ENCODE measurements around the gene TULP3.

TULP3 gene

DNA sequence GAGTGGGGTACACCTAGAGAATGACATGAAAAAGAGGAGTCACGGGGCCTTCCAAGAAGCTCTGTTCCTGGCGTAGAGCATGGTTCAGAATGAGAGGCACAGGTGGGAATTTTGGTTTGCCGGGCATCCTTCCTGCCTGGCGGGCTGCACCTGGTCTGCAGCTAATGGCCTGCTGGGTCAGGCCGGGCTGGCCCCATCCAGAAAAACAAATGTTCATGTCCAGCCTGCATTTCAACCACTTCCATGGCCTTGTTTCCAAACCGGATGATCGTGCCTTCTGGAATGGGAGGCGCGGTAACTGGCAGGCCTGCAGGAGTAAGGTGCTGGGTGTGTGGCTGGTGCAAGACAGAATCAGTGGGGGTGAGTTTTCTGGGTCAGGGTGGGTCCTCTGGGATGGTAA is 82.9 kb downstream of the TULP3 start:
- DNase-seq = no peak

DNA sequence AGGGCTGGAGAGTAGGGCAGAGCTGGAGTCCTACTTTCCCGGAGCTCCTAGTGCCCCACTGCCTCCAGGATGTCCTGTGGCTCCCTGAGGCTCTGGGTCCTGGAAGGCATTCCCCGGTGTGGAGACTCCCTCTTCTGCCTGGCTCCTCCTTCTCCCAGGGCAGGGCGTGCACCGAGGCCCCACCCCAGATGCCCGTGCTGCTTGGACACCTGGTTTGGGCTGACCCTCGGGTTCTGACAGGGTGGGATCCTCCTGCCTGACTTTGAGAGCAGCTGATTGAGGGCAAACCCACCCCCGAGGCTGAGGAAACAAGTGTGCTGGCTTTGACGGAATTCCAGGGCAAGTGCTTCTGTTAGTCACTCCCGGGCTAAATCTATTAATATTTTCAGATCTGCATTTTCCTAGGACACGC is 83.9 kb downstream of the TULP3 start:
- no peak for DNase-seq

- DNase-seq = no peak
Observed at GRCh38 chr12:2976581-2976996, 85.9 kb downstream of the TULP3 start.

GRCh38 chr12:2977776-2978175 is 87.1 kb downstream of the TULP3 start:
- no peak for DNase-seq

- DNase-seq = no peak
Observed at GRCh38 chr12:2979806-2980205, 89.1 kb downstream of the TULP3 start.

DNA sequence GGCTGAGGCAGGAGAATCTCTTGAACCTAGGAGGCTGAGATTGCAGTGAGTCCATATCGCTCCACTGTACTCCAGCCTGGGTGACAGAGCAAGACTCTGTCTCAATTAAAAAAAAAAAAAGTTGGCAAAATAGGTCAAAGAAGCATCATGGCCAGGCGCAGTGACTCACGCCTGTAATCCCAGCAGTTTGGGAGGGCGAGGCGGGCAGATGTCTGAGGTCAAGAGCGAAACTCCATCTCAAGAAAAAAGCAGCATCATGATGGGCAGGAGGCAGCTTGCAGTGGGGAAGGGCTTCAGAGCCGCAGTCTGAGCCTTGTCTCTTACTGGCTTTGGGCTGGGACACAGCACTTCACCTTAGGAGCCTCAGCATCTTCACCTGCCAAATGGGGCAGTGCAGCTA is 89.9 kb downstream of the TULP3 start:
- DNase-seq = no peak

DNA sequence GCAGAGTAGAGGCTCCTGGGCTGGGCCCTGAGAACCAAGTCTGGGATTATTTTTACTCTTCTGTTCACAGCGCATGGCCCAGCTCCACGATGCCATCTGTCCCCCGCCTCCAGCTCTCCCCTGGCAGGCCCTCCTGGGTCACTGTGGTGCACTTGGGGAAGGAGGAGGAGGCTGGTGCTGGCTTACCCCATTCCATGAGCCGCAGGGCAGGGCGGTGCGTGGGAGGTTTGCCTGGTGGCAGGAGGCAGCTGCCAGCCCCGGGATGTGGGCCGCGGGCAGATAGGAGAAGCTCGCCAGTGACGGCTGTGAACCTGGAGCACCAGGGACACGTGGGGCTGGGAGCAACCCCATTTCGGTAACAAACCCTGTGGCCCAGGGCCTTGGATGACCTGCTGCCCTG is 91.7 kb downstream of the TULP3 start:
- no peak for DNase-seq

- no peak for DNase-seq
Observed at GRCh38 chr12:2984249-2984648, 93.6 kb downstream of the TULP3 start.

DNA sequence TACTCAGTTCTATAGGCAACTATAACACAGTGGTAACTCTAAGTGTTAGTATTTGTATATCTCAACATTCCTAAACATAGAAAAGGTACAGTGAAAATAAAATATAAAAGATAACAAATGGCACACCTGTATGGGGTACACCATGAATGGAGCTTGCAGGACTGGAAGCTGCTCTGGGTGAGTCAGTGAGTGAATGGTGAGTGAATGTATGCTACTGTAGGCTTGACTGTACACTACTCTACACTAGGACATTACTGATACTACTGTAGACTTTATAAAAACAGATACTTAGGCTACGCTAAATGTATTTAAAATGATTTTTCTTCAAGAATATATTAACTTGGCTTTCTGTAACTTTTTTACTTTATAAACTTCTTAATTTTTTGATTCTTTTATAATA is 94.0 kb downstream of the TULP3 start:
- no peak for DNase-seq

GRCh38 chr12:2986876-2987275 is 96.2 kb downstream of the TULP3 start:
- no peak for DNase-seq

GRCh38 chr12:2988494-2988893 is 97.8 kb downstream of the TULP3 start:
- DNase-seq = no peak

All from activated CD4-positive, alpha-beta T cell treated with anti-CD3 and anti-CD28 coated beads, Interleukin-2, Interleukin-6, amounts not matched to agents 100 ng/mL and 50 ng/mL, durations not matched to agents 16 hours and 8 hours (primary cell).